NCI-H2171 (cell line): ENCODE results near the gene SIRT1.
"Not testable (repeated sequence)": the region's sequence is repeated elsewhere in the genome, so short reads cannot be mapped to it uniquely, and the experiment has no call there.

Experiments used
- DNase-seq: peaks from one replicate; lab custom pipeline; 2025; lab: John Stamatoyannopoulos, UW

SIRT1 gene

GRCh38 chr10:67877421-67877820, 7.0 kb upstream of the SIRT1 start:
- DNase-seq: not testable (repeated sequence)

DNA sequence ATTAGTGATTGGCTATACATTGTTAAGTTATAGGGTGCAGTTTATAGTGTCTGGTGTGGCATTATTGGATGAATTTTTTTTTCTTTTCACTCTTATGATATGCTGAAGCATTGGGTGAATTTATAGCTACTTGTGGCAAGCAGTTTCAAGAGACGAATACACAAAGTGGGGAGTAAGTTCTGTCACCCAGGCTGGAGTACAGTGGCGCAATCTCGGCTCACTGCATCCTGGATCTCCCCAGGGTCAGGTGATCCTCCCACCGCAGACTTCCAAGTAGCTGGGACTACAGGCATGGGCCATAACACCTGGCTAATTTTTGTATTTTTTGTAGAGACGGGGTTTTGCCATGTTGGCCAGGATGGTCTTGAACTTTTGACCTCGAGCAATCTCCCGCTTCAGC, 6.3 kb upstream of the SIRT1 start:
- no peak for DNase-seq

- DNase-seq: no peak
Measured at GRCh38 chr10:67883710-67884312, 645 bp upstream of the SIRT1 start.

DNA sequence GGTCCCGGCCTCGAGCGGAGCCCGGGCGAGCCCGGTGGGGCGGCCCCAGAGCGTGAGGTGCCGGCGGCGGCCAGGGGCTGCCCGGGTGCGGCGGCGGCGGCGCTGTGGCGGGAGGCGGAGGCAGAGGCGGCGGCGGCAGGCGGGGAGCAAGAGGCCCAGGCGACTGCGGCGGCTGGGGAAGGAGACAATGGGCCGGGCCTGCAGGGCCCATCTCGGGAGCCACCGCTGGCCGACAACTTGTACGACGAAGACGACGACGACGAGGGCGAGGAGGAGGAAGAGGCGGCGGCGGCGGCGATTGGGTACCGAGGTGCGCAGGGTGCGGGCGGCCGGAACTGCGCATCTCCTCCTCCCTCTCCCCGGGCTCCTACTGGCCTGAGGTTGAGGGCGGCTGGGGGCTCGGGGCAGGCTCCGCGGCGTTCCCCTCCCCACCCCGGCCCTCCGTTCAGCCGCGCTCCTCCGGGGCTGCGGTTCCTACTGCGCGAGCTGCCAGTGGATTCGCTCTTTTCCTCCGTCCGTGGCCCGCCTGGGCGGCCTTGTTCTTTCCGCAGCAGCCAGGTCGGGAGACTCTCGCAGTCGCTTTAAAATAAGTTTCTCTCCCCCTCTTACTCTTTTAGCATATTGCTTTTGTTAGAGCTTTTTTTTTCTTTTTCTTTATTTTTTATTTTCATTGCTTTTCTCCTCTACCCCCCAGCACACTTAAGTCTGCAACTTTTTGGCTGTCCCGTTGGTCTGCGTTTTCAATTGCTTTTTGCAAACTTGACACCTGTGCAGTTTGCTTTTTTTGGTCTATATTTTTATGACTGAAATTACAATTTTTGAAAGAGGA, 600 bp downstream of the SIRT1 start:
- DNase-seq: peak; percentile 37

DNA sequence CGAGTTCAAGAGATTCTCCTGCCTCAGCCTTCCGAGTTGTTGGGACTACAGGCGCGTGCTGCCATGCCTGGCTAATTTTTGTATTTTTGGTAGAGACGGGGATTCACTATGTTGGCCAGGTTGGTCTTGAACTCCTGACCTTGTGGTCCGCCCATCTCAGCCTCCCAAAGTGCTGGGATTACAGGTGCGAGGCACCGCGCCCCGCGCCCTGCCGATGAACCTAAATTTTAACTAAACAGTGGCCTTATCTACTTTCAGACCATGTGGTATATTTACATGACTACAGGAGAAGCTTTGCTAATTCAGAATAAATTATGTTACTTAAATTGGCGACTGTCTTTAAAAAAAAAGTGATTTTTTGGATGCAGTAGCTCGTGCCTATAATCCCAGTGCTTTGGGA, 9.2 kb downstream of the SIRT1 start:
- no peak for DNase-seq

DNA sequence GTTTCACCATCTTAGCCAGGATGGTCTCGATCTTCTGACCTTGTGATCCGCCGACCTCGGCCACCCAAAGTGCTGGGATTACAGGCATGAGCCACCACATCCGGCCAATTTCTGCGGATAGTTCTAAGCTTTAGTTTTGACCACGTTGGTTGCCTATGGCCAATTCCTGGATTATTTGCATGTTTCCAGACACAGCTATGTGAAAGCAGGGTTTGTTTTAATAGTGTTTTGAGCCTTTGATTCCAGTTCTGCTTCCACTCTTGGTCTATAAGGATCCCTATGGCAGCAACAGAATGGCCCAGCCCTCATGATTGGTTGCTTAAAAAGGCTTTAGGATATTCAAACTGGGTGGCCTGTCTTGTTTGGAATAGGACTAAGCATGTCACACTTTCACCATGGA, 19.1 kb downstream of the SIRT1 start:
- no peak for DNase-seq

DNA sequence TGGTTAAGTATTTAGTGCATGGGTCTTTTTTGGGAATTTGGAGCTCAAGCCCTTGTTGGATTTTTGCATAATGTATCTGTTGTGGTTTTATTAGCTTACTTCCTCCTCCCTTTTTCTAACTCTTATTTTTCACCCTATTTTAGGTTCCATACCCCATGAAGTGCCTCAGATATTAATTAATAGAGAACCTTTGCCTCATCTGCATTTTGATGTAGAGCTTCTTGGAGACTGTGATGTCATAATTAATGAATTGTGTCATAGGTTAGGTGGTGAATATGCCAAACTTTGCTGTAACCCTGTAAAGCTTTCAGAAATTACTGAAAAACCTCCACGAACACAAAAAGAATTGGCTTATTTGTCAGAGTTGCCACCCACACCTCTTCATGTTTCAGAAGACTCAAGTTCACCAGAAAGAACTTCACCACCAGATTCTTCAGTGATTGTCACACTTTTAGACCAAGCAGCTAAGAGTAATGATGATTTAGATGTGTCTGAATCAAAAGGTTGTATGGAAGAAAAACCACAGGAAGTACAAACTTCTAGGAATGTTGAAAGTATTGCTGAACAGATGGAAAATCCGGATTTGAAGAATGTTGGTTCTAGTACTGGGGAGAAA, 28.0 kb downstream of the SIRT1 start:
- no peak for DNase-seq

- DNase-seq: no peak
Measured at GRCh38 chr10:67914777-67915340, 30.4 kb downstream of the SIRT1 start.

DNA sequence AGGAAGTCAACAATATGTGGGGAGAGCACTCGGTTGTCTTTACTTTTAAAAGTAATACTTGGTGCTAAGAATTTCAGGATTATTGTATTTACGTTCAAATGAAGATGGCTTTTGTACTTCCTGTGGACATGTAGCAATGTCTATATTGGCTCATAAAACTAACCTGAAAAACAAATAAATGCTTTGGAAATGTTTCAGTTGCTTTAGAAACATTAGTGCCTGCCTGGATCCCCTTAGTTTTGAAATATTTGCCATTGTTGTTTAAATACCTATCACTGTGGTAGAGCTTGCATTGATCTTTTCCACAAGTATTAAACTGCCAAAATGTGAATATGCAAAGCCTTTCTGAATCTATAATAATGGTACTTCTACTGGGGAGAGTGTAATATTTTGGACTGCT, 32.7 kb downstream of the SIRT1 start:
- DNase-seq: no peak

- DNase-seq: no peak
Measured at GRCh38 chr10:67917679-67918078, 33.2 kb downstream of the SIRT1 start.

DNA sequence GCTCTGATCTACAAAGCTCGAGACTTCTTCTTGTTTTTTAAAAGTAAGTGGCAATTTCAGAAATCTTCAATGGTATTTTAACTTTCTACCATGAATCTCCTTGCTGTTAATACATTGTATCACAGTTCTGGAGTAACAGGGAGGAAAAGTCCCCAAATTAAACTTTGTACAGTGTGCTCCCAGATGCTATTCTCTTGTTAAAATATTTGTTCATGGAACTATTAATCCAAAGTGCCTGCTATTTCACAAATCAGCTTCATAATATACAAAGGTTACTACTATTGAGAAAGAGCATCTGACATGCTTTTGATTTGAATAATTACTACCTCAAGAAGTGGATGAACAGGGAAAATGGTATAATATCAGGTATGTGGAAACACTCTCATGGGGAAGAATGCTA, 36.6 kb downstream of the SIRT1 start:
- no peak for DNase-seq

- DNase-seq: no peak
Measured at GRCh38 chr10:67923551-67923950, 39.1 kb downstream of the SIRT1 start.

DNA sequence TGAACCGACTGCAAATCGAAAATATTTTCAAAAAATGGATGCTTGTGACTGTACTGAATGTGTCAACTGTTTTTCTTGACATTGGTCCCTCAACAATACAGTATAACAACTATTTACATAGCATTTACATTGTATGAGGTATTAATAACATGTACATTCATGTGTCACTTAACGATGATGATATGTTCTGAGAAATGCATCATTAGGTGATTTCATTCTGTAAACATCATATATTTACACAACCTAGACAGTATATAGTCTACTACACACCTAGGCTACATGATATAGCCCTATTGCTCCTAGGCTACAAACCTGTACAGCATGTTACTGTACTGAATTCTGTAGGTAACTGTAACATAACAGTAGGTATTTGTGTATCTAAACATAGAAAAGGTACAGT, 39.7 kb downstream of the SIRT1 start:
- DNase-seq: no peak

GRCh38 chr10:67925449-67926005, 41.1 kb downstream of the SIRT1 start:
- no peak for DNase-seq

DNA sequence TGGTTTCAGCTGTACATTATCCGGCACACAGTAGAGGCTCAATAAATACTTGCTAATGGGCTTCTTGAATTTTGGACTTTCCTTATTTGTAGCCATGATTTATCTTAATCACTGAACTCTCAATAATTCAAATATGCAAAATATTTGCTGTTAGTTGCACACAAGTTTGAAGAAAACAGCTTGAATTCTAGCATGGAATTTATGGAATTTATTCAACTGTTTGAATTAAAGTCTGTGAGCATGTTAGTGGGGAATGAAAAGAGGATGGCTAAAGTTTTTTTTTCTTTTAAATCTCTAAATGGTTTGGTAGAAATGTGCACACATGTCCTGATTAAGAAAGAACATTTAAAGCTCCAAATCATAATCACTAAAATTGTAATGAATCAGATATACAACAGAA, 42.5 kb downstream of the SIRT1 start:
- no peak for DNase-seq

DNA sequence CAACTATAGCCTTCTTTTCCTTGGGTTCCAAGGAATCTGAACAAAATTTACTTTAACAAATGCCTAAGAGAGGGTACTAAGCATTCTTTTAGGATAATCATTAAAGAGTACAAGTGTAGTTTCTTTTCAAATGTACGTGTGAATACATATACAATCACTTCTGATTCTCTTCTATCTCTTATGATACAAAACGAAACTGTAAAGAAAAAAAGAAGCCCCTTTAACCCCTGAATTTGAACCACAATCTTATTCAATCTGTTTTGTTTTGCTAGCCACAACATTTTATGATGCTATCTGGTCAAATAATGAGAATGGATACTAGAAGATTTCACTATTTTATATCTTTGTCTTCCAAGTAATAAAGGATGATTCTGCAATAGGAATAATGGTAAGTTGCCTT, 48.7 kb downstream of the SIRT1 start:
- no peak for DNase-seq

DNA sequence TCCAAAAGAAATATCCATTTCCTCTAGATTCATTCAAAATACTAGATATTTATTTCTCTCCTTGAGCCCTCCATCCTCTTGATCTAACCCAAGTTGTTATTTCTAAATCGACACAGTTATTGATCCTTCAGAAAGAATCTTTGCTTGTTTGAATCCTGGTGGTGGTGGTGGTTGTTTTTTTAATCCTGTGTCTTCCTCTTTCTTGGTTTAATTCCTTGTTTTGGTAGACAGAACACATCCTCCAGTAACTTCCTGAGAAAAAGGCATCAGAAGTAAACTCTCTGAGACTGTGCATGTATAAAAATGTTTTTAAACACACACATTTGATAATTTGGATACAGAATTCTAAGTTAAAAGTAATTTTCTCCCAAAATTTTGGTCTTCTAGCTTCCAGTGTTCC, 49.9 kb downstream of the SIRT1 start:
- DNase-seq: no peak

DNA sequence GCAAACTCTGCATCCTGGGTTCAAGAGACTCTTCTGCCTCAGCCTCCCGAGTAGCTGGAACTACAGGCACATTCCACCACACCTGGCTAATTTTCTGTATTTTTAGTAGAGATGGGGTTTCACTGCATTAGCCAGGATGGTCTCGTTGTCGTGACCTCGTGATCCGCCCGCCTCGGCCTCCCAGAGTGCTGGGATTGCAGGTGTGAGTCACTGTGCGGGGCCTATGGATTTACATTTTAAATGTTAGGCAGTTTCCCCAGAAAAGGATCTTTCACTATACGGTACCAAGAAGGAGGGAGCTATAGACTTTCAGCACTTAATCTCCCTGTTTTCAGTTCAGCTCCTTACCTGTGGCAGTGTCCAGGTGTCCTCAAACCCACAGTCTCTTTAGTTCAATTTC, 50.8 kb downstream of the SIRT1 start:
- DNase-seq: no peak

DNA sequence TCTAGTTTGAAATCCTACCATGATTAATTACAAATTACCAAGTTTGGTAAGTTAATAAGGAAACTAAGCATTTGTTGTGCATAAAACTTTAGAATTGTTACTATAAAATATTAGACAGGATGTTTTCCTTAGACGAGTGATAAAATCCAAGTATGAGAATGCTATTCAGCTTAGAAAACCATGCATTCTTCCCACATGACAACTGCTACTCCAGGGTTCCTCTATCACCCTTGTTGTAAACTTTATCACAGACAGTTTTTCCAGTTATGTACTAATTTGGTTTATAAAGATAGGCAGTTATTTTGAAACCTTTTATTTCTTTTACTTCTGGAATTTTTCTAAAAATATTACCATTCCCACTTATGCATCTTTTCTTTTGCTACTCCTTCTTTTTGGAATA, 52.0 kb downstream of the SIRT1 start:
- DNase-seq: no peak

DNA sequence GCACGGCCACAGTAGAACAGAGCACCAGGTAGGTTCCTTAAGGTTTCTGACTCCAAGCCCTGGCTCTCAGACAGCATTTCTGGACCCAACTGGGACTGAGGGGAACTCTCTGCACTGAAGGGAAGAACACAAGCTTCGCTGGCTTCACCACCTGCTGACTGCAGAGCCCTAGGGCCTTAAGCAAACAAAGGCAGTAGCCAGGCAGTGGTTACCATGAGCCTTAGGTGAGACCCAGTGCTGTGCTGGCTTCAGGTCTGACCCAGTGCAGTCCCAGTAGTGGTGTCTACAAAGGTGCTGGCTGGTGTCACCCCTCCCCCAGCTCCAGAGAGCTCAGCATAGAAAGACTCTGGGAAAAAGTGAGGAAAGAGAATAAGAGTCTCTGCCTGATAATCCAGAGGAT, 59.5 kb downstream of the SIRT1 start:
- DNase-seq: no peak

- DNase-seq: no peak
Measured at GRCh38 chr10:67955614-67956013, 71.2 kb downstream of the SIRT1 start.

DNA sequence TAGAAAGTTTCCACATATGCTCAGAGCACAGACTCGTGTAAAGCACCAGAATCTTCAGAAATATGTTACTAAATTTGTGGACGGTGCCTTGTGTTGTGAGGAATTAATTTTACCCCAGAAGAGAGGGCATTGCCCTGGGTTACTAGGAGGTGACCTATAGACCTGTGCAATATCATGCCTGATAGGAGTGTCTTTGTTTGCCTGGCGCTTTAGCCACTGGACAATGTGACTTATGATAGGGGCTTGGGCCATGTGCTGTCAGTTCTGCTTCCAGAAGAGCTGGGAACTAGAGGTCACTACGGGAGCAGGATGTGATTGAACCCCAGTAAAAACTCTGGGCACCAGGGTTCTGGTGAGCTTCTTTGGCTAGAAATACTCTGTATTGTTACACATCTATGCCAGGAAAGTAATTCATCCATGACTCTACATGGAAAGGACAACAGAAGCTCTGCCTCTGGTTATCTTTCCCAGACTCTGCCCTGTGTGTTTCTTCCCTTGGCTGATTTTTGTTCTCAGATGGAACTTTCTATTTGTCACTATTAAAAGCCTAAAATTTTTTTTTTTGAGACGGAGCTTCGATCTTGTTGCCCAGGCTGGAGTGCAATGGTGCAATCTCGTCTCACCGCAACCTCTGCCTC, 75.5 kb downstream of the SIRT1 start:
- no peak for DNase-seq
